Measurements from ENCODE around the gene ZNF438.

DNA sequence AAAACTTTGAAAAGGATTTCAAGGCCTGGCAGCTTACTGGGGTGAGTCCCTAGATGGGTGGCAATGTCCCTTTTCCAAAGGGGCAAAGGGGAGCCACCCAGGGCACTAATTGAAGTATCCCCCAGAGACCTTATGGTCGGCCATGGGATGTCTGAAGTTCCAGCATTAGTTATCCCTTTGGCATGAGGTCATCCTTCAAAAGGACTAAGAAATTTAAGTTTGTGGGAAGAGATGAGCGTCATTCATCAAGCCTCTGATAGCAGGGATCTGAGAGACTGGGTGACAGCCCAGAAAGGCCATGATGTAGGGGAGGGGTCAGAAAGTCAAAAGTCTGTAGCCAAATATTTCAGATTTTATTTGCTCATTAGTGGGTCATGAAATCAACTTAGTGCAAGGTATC, 195.3 kb downstream of the ZNF438 start:
- TF ChIP-seq EP300 (IDR thresholded peaks at IDR 0.05; ENCODE audit: borderline replicate concordance in 1 of 2, control insufficient read depth in 1 of 2, low read depth in 2 of 2, low read length in 2 of 2) (no peak), TAF1 (IDR thresholded peaks at IDR 0.05; ENCODE audit: borderline replicate concordance, low read depth, low read length) (no peak), TARDBP (IDR thresholded peaks at IDR 0.05; ENCODE audit: borderline replicate concordance) (no peak), TCF12 (IDR thresholded peaks at IDR 0.05; ENCODE audit: low read depth, low read length) (no peak), ESRRA (IDR thresholded peaks at IDR 0.05; ENCODE audit: low read length) (no peak), POLR2AphosphoS5 (IDR thresholded peaks at IDR 0.05; ENCODE audit: low read length) (no peak), CHD2 (IDR thresholded peaks at IDR 0.05; ENCODE audit: borderline replicate concordance, low read depth, low read length) (no peak), POLR2A (IDR thresholded peaks at IDR 0.05; ENCODE audit: low read depth, low read length) (no peak), MEF2A (IDR thresholded peaks at IDR 0.05; ENCODE audit: insufficient read depth, low read depth, low read length) (no peak)
